HepG2 (cell line): ENCODE data around the gene CHST14. TPM values are rescaled to one million over a fixed set of nuclear protein-coding genes. Genes with fewer than 3 reads are reported as not detected.

Experiments used
- CCAR2 ChIP-seq: fragments of 200-400 bp; formaldehyde crosslinking; optimal IDR thresholded peaks from 2 replicates; pipeline ENCODE3; 2018; ENCODE audit warnings: low read depth, mild to moderate bottlenecking, low read length, moderate library complexity
- HES4 ChIP-seq: sonication (generic); formaldehyde crosslinking; IDR thresholded peaks from 2 replicates; pipeline ENCODE4 v1.9.0; 2021; ENCODE audit warnings: mild to moderate bottlenecking, missing genetic modification reagents, borderline replicate concordance
- KLF6 ChIP-seq: IDR thresholded peaks from 2 replicates; pipeline ENCODE4 v1.8.0; 2016; ENCODE audit warnings: missing biosample characterization, missing genetic modification reagents
- PAWR ChIP-seq: sonication (generic); formaldehyde crosslinking; IDR thresholded peaks from 2 replicates; pipeline ENCODE4 v1.4.0; 2020; ENCODE audit warnings: missing genetic modification reagents, mild to moderate bottlenecking, borderline replicate concordance
- PHF5A ChIP-seq: IDR thresholded peaks from one replicate; pipeline ENCODE4 v1.6.1; 2018; ENCODE audit warnings: low read depth, missing genetic modification reagents; ENCODE audit not compliant: unreplicated experiment
- RARA ChIP-seq: IDR thresholded peaks from 2 replicates; pipeline ENCODE4 v1.6.1; 2016; ENCODE audit warnings: missing genetic modification reagents, missing compliant biosample characterization
- SPEN ChIP-seq: sonication (generic); formaldehyde crosslinking; IDR thresholded peaks from 2 replicates; pipeline ENCODE4 v1.5.1; 2020; ENCODE audit warnings: low read depth, mild to moderate bottlenecking, missing genetic modification reagents
- TRIM24 ChIP-seq: sonication (generic); formaldehyde crosslinking; IDR thresholded peaks from 2 replicates; pipeline ENCODE4 v1.8.0; 2022; ENCODE audit warnings: mild to moderate bottlenecking, missing genetic modification reagents
- ZNF430 ChIP-seq: sonication (generic); formaldehyde crosslinking; IDR thresholded peaks from 2 replicates; pipeline ENCODE4 v1.9.0; 2021; ENCODE audit warnings: mild to moderate bottlenecking, missing genetic modification reagents
- ZNF563 ChIP-seq: sonication (generic); formaldehyde crosslinking; IDR thresholded peaks from 2 replicates; pipeline ENCODE4 v1.8.0; 2022; ENCODE audit warnings: mild to moderate bottlenecking, moderate library complexity, missing genetic modification reagents
- polyA plus RNA-seq, 8 experiments: library from polyadenylated mRNA; depleted of rRNA in 3 of 8; stranded (reverse) in 7 of 8; unstranded in 1 of 8; fragments of >200 nt; fragmentation: Illumina TruSeq in 4 of 8; extraction: Trizol in 4 of 8; gene quantifications; 2 replicates each; pipeline versions ENCODE4 v1.2.1 to v1.2.3, GENCODE V29; 2011 to 2016; ENCODE audit warnings: low read depth in 4 of 8, missing spikeins in 1 of 8, mixed read lengths in 1 of 8; ENCODE audit not compliant: insufficient read depth in 1 of 8
- total RNA-seq, 5 experiments: library from RNA; depleted of rRNA; stranded (reverse); fragments of >200 nt; fragmentation: Illumina TruSeq; extraction: Trizol; gene quantifications; 2 replicates each; pipeline ENCODE4 v1.2.3, GENCODE V29; 2016; ENCODE audit warnings: low read depth in 1 of 5
- TF ChIP-seq, protein P1 (sequence below): sonication (generic); formaldehyde crosslinking; IDR thresholded peaks from 2 replicates; pipeline ENCODE4 v1.5.1; 2020; ENCODE audit warnings: mild to moderate bottlenecking, missing genetic modification reagents, borderline replicate concordance
- TF ChIP-seq, protein P2 (sequence below): sonication (generic); formaldehyde crosslinking; conservative IDR thresholded peaks from 2 replicates; pipeline ENCODE4 v1.5.0; 2020; ENCODE audit warnings: missing genetic modification reagents
- TF ChIP-seq, protein P3 (sequence below), 2 experiments: fragments of 450-650 bp in 1 of 2; sonication (generic) in 1 of 2; formaldehyde crosslinking in 1 of 2; IDR thresholded peaks; 2 replicates each; pipeline versions ENCODE4 v1.6.1 to v1.8.0; 2016 to 2022; ENCODE audit warnings: antibody characterized with exemption in 1 of 2, mild to moderate bottlenecking in 1 of 2, missing genetic modification reagents in 1 of 2

CHST14 gene
- total and polyA plus RNA-seq, 2 of the 13 experiments (the other 11 are each of a cell fraction or from before 2014, with no cell fraction given), result 8.9 to 12.4 TPM

DNA sequence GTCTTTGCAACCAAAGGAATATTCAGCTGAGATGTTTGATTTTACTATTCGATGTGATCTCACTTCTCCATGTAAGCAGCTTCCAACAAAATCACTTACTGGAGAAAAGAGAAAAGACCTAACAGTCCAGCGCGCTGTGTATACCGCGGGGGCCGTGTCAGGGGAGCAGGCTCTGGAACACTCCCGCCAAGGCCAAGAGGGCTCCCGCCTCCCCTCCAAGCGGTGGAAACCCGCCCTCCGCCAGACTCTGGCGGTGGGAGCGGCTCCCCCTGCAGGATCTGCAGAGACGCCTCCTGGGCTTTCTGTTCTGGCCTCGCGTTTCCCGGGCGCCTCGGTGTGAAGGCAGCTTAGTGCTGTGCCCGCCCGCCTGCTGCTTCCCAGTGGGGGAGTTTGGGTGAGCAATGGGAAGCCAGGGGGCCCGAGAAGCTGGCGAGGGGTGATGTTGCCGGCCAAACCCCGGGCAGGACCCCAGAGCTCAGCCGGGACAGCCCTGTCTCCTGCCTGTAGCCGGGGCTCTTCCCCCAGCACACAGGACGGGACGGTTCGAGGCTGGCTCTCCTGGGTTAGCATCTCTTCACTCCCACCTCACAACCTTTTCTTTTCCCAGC lies 36.3 kb downstream of the CHST14 start (continued):
- TF ChIP-seq, protein P1, sequence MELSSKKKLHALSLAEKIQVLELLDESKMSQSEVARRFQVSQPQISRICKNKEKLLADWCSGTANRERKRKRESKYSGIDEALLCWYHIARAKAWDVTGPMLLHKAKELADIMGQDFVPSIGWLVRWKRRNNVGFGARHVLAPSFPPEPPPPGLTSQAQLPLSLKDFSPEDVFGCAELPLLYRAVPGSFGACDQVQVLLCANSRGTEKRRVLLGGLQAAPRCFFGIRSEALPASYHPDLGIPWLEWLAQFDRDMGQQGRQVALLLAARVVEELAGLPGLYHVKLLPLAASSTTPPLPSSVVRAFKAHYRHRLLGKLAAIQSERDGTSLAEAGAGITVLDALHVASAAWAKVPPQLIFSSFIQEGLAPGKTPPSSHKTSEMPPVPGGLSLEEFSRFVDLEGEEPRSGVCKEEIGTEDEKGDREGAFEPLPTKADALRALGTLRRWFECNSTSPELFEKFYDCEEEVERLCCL (CRISPR knock-in tag), result no peak
- TF ChIP-seq PAWR (no peak), CCAR2 (no peak), PHF5A (no peak), KLF6 (CRISPR knock-in tag) (no peak), RARA (CRISPR knock-in tag) (no peak), HES4 (CRISPR knock-in tag) (no peak), ZNF430 (no peak), ZNF563 (no peak), TRIM24 (CRISPR knock-in tag) (no peak), SPEN (CRISPR knock-in tag) (no peak)
- TF ChIP-seq, protein P2, sequence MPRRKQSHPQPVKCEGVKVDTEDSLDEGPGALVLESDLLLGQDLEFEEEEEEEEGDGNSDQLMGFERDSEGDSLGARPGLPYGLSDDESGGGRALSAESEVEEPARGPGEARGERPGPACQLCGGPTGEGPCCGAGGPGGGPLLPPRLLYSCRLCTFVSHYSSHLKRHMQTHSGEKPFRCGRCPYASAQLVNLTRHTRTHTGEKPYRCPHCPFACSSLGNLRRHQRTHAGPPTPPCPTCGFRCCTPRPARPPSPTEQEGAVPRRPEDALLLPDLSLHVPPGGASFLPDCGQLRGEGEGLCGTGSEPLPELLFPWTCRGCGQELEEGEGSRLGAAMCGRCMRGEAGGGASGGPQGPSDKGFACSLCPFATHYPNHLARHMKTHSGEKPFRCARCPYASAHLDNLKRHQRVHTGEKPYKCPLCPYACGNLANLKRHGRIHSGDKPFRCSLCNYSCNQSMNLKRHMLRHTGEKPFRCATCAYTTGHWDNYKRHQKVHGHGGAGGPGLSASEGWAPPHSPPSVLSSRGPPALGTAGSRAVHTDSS (CRISPR knock-in tag), result no peak
- TF ChIP-seq, protein P3, sequence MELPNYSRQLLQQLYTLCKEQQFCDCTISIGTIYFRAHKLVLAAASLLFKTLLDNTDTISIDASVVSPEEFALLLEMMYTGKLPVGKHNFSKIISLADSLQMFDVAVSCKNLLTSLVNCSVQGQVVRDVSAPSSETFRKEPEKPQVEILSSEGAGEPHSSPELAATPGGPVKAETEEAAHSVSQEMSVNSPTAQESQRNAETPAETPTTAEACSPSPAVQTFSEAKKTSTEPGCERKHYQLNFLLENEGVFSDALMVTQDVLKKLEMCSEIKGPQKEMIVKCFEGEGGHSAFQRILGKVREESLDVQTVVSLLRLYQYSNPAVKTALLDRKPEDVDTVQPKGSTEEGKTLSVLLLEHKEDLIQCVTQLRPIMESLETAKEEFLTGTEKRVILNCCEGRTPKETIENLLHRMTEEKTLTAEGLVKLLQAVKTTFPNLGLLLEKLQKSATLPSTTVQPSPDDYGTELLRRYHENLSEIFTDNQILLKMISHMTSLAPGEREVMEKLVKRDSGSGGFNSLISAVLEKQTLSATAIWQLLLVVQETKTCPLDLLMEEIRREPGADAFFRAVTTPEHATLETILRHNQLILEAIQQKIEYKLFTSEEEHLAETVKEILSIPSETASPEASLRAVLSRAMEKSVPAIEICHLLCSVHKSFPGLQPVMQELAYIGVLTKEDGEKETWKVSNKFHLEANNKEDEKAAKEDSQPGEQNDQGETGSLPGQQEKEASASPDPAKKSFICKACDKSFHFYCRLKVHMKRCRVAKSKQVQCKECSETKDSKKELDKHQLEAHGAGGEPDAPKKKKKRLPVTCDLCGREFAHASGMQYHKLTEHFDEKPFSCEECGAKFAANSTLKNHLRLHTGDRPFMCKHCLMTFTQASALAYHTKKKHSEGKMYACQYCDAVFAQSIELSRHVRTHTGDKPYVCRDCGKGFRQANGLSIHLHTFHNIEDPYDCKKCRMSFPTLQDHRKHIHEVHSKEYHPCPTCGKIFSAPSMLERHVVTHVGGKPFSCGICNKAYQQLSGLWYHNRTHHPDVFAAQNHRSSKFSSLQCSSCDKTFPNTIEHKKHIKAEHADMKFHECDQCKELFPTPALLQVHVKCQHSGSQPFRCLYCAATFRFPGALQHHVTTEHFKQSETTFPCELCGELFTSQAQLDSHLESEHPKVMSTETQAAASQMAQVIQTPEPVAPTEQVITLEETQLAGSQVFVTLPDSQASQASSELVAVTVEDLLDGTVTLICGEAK (IDR thresholded peaks at IDR 0.05), result no peak
- TF ChIP-seq, protein P3 (CRISPR knock-in tag; IDR thresholded peaks at IDR 0.05), result no peak
